ENCODE results near the gene YAF2. TPM values are rescaled to one million over a fixed set of nuclear protein-coding genes. Genes with fewer than 3 reads are reported as not detected.
A peak's percentile ranks its signal among the peaks of the same experiment; 100 is the strongest.
"Not testable (repeated sequence)": the region's sequence is repeated elsewhere in the genome, so short reads cannot be mapped to it uniquely, and the experiment has no call there.

YAF2 gene
- total RNA-seq, 1 donor from 2014 or later: 42.4 TPM

DNA sequence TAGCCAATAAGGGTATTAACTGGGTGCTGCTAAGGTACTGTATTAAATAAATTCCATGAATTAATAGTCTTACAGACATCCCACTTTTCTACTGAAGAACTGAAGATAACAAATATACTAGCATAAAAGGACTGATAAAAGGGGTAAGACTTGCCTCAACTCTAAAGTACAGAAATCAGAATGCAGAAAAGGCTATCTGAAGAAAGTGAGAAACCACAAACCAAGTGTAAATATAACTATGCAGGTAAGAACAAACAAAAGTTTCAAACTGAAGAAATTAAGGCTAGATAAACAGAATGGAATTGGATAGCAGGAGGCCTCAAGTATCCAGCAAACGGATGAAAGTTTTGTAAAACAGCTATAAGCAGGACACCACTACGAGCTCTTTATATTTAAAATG is 29.5 kb downstream of the YAF2 start:
- intact Hi-C loops (cut with DNase I): no loop called here
- no peak for DNase-seq (ENCODE audit: low spot score)
- no peak for ATAC-seq

- DNase-seq (ENCODE audit: low spot score) (no peak), ATAC-seq (no peak)
- intact Hi-C loops (cut with DNase I): no loop called here
These were observed 33.2 kb downstream of the YAF2 start for GRCh38 chr12:42204819-42205218.

- no peak for ATAC-seq
- intact Hi-C loops (cut with DNase I): no loop called here
- DNase-seq (ENCODE audit: low spot score): no peak
These were observed 33.7 kb downstream of the YAF2 start for GRCh38 chr12:42204362-42204761.

GRCh38 chr12:42201063-42201462 is 37.0 kb downstream of the YAF2 start:
- intact Hi-C loops (cut with DNase I): no loop called here
- ATAC-seq (no peak), DNase-seq (ENCODE audit: low spot score) (no peak)

GRCh38 chr12:42199007-42199406 is 39.0 kb downstream of the YAF2 start:
- intact Hi-C loops (cut with DNase I): no loop called here
- ATAC-seq (no peak), DNase-seq (ENCODE audit: low spot score) (no peak)

DNA sequence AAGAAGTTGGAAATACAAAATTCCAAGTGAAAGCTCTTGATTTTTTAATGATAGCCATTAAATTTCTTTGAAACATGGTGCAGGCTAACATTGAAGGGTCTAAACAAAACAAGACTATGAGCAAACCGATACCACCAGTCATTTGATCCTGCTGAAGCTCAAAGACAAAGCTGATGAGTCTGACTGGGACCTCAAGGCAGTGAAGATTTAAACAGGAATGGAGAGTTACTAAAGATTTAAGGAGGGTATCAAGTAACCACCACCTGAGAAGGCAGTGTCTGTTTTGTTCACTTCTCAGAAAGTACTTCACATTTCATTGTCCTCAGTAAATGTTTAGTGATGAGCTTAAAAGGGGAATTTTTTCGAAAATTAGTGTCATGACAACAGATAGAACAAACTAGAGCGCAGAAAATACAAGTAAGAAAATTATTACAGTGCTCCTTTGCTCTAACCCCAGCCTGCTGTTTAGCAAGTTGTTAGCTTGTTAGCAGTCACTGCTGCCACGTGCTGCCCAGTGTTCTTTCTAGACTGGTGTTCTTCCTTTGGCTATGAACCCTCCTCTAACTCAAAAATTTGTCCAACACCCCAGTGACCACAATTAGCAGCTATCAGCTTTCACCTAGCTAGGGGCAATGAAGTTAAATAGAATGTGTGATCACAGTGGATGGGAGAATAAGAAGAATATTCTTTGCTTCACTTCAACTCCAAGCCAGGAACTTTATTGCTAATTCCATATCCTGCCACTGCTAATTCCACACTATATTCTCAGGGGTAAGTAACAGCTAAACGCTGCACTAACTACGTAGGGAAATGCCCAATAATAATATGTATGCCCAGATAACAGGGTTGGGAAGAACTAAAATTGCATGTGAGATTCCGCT is 41.1 kb downstream of the YAF2 start:
- ATAC-seq: no peak
- intact Hi-C loops (cut with DNase I): no loop called here
- no peak for DNase-seq (ENCODE audit: low spot score)

- intact Hi-C loops (cut with DNase I): no loop called here
- ATAC-seq: no peak
- no peak for DNase-seq (ENCODE audit: low spot score)
These were observed 45.4 kb downstream of the YAF2 start for GRCh38 chr12:42192686-42193085.

DNA sequence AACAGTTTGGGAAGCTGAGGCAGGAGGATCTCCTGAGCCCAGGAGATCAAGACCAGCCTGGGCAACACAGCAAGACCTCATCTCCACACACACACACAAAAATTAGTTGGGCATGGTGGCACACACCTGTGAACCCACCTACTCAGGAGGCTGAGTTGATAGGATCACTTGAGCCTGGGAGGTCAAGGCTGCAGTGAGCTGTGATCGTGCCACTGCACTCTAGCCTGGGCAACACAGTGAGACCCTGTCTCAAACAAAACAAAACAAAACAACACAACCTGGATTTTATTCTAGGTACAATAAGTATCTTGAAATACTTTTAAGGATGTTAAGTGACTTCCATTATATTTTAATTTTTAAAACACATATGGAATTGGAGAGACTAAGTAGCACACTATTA is 45.8 kb downstream of the YAF2 start:
- intact Hi-C loops (cut with DNase I): no loop called here
- DNase-seq (ENCODE audit: low spot score) (no peak), ATAC-seq (no peak)

- DNase-seq (ENCODE audit: low spot score) (no peak), ATAC-seq (no peak)
- intact Hi-C loops (cut with DNase I): no loop called here
These were observed 47.7 kb downstream of the YAF2 start for GRCh38 chr12:42190376-42190775.

- DNase-seq (ENCODE audit: low spot score); ATAC-seq; intact Hi-C loops (cut with DNase I): not testable (repeated sequence)
These were observed 49.8 kb downstream of the YAF2 start for GRCh38 chr12:42188275-42188674.

DNA sequence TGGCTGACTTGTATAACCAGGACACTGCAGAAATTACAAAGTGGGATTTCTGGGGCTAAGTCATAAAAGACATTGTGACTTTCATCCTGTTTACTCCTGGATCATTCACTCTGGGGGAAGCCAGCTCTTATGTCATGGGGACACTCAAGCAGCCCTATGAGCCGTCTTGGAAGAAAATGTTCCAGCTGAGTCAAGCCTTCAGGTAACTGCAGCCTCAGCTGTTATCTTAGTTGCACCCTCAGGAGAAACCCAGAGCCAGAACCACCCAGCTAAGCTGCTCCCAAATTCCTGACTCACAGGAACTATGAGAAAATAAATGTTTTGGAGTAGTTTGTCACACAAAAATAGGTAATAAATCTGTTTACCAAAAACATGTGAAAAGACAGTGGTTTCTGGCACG is 50.2 kb downstream of the YAF2 start:
- DNase-seq (ENCODE audit: low spot score) (no peak), ATAC-seq (peak; percentile 49)
- intact Hi-C loops (cut with DNase I): no loop called here

DNA sequence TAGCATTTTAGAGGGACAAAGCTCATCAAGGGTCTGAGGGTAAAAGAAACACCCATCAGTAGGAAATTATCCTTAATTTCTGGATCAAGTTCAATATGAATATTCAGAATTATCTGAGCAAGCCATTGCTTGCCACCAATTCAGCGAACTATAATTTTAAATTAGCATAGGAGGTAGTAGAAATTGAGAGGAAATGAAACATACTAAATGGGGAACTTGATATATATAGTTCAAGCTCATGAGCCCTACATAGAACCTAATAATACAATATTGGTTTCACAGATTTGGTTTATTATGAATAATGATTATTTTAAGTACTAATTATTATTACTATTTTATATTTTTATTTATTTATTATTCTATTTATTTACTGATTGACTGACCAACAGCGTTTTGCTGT is 51.3 kb downstream of the YAF2 start:
- no peak for DNase-seq (ENCODE audit: low spot score)
- no peak for ATAC-seq
- intact Hi-C loops (cut with DNase I): no loop called here

GRCh38 chr12:42182394-42182793 is 55.7 kb downstream of the YAF2 start:
- intact Hi-C loops (cut with DNase I): no loop called here
- ATAC-seq (no peak), DNase-seq (ENCODE audit: low spot score) (no peak)

GRCh38 chr12:42180990-42181596 is 57.0 kb downstream of the YAF2 start:
- intact Hi-C loops (cut with DNase I): no loop called here
- DNase-seq (ENCODE audit: low spot score) (no peak), ATAC-seq (peak; percentile 41)

DNA sequence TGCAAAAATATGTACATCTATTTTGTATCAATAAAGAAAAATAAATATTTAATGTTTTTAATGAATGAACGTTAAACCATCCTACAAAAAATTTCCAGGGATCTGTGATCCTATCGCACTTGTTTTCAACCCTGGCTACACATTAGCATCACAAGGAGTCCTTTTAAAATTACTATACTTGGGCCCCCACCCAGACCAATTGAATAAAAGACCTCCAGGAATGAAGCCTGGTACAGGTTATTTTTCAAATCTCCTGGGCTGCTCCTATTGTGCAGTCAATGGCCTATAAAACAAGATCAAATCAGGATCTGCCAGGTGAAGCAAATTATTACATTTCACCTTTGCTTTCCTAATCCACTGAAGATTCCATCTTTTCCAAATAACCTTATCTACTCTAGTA is 59.9 kb downstream of the YAF2 start:
- ATAC-seq: no peak
- intact Hi-C loops (cut with DNase I): no loop called here
- DNase-seq (ENCODE audit: low spot score): no peak

DNA sequence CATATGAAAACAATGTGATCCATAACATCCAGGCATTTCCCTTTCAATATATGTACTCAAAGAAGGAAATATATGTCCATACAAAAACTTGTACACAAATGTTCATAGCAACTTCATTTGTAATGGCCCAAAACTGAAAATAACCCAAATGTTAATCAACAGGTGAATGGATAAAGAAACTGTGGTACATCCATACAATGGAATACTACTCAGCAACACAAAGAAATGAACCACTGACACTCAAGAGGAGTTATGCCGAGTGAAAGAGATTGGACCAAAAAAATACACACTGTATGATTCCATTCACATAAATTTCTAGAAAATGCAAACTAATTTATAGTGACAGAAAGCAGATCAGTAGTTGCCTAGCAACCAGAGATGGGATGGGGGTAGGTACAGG is 63.1 kb downstream of the YAF2 start:
- DNase-seq (ENCODE audit: low spot score) (no peak), ATAC-seq (no peak)
- intact Hi-C loops (cut with DNase I): no loop called here

DNA sequence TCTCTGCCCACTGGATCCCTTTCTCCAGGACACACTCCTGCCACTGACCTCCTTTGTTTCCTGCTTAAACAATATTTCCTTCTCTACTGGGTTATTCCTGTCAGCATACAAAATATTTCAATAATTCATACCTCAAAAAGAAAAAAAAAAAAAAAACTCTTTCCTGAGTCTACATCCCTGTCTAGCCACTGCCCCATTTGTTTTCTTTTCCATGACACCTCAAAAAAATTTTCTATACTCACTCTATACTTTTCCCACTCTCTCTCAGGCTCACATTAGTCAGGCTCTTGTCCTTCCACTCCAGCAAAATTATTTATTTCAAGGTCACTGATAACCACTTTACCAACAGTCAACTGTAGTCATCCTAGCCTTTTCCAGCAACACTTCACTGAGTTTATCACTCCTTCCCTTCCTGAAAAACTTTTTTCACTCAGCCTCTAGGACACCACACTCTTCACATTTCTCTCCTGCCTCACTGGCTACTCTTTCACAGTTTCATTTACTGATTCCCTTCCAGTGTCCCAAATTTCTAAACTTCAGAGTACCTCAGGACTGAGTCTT is 64.0 kb downstream of the YAF2 start:
- intact Hi-C loops (cut with DNase I): no loop called here
- DNase-seq (ENCODE audit: low spot score): no peak
- no peak for ATAC-seq

DNA sequence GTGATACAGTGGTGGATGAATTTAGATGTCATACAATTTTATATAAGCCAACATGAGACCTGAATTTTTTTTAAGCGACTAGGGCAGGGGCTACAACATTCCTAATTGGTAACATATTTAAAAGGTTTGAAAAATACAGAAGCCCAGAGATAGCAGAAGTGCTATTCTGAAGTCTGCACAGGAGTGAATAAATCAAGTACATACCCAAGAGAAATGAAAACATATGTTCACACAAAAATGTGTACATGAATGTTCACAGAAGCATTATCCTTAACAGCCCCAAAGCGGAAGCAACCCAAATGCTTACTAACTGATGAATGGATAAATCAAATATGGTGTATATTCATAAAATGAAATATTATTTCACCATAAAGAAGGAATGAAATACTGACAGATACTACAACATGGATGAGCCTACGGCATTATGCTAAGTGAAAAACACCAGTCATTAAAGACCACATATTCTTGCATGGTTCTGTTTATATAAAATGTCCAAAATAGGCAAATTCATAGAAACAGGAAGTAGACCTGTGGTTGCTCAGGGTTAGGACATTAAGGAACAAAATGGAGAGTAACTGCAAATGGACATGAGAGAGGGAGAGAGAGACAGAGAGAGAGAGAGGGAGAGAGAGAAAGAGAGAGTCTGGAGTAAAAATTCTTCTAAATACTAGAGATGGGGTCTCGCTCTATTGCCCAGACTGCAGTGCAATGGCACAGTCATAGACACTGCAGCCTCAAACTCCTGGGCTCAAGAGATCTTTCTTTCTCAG is 65.4 kb downstream of the YAF2 start:
- intact Hi-C loops (cut with DNase I): no loop called here
- ATAC-seq: no peak
- no peak for DNase-seq (ENCODE audit: low spot score)

DNA sequence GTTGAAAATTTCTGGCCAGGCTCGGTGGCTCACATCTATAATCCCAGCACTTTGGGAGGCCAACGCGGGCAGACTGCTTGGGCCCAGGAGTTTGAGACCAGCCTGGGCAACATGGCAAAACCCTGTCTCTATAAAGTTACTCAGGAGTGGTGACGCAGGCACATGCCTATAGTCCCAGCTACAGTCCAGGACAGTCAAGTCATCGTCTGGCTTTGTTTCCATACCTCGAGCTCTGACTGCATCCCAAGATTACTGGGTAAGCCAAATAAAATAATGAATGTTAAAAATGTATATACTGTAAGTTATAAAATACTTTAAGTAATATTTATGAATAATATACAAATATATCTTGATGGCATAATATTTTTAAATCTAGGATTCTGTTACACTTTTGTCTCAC is 70.3 kb downstream of the YAF2 start:
- no peak for DNase-seq (ENCODE audit: low spot score)
- ATAC-seq: no peak
- intact Hi-C loops (cut with DNase I): no loop called here

DNA sequence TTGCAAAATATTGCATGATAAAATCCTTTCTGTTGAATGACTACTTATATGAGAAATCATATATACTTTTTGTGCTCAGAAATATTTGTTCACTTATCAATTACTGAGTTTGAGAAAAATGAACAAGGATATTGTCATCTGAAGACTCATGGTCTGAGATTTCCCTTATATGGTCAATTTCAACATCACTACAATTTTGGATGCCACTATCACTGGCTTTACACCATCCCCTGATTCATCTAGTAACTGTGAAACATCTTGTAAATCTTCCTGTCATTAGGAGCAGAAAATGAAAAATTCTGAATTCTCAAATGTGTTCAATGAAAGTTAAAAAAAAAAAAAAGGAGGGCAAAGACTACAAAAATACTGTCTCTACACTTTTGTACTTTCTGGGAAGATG is 71.5 kb downstream of the YAF2 start:
- no peak for DNase-seq (ENCODE audit: low spot score)
- no peak for ATAC-seq
- intact Hi-C loops (cut with DNase I): no loop called here
